Transverse colon (tissue), 4 donors: Measurements from ENCODE around the gene ZMIZ1. TPM values are rescaled to one million over a fixed set of nuclear protein-coding genes. Genes with fewer than 3 reads are reported as not detected.
A peak's percentile ranks its signal among the peaks of the same experiment; 100 is the strongest.

ENCODE experiments used
- DNase-seq: peaks from one replicate; pipeline ENCODE4 v3.0.0-alpha.2; 2019
- H3K27ac ChIP-seq, 4 donors: fragments of 200-600 bp; sonication (generic); 2 replicates each; pipeline ENCODE4 v1.5.1; 2016 to 2018; ENCODE audit warnings: inconsistent platforms in 4 of 4
- H3K27me3 ChIP-seq: fragments of 200-600 bp; sonication (generic); 2 replicates; pipeline ENCODE4 v1.5.1; 2017; ENCODE audit warnings: inconsistent platforms
- H3K36me3 ChIP-seq, 4 donors: fragments of 200-600 bp; sonication (generic); 2 replicates each; pipeline ENCODE4 v1.5.1; 2017 to 2019; ENCODE audit warnings: inconsistent platforms in 4 of 4
- H3K4me1 ChIP-seq, 4 donors: fragments of 200-600 bp; sonication (generic); 2 replicates each; pipeline ENCODE4 v1.5.1; 2017 to 2020; ENCODE audit warnings: inconsistent platforms in 4 of 4
- H3K4me3 ChIP-seq, 4 donors: fragments of 200-600 bp; sonication (generic); 1 replicate in 1 of 4; 2 replicates in 3 of 4; pipeline versions ENCODE4 v1.5.1 to v1.6.1; 2017 to 2019; ENCODE audit warnings: inconsistent platforms in 4 of 4
- H3K9me3 ChIP-seq, 2 donors: fragments of 200-600 bp; sonication (generic); 2 replicates each; pipeline ENCODE4 v1.5.1; 2017 to 2019; ENCODE audit warnings: inconsistent platforms in 2 of 2
- EP300 ChIP-seq: sonication (generic); formaldehyde crosslinking; IDR thresholded peaks from one replicate; pipeline ENCODE4 v1.6.1; 2017; ENCODE audit warnings: antibody characterized with exemption, low read depth
- POLR2A ChIP-seq: fragments of 450-650 bp; IDR thresholded peaks from one replicate; pipeline ENCODE4 v1.6.1; 2016; ENCODE audit warnings: antibody characterized with exemption, mild to moderate bottlenecking, moderate library complexity
- POLR2AphosphoS5 ChIP-seq, 3 donors: sonication (generic); formaldehyde crosslinking; IDR thresholded peaks; one replicate each; pipeline ENCODE4 v1.6.1; 2016; ENCODE audit warnings: antibody characterized with exemption in 3 of 3
- WGBS, 2 donors: methylation state at CpG; one replicate each; pipeline ENCODE4 v1.1.5; 2018; ENCODE audit warnings: low coverage in 1 of 2; 5-methylcytosine and 5-hydroxymethylcytosine counted together
- in situ Hi-C, 4 donors: fragments of 200-750 bp; cut with MboI; loops; one replicate each; pipeline versions ENCODE4 v1.15.0 to v1.15.1; 2017; ENCODE audit warnings: low sequenced_read_pairs in 3 of 4, low pct_ligation_motif_present in 1 of 4, low pct_unique_long_range_greater_than_20kb in 1 of 4
- intact Hi-C: fragments of 100-400 bp; cut with DNase I; formaldehyde crosslinking; loops from one replicate; pipeline ENCODE4 v1.15.1; 2023; ENCODE audit warnings: low total_unique reads
- total RNA-seq, 4 donors: library from RNA; depleted of rRNA; stranded (reverse); fragments of >200 nt; gene quantifications; one replicate each; pipeline ENCODE4 v1.1.0, GENCODE V29; 2016
- TF ChIP-seq, protein P1 (sequence below), 5 experiments: fragments of 200-600 bp in 3 of 5; fragments of 450-650 bp in 2 of 5; sonication (generic) in 3 of 5; IDR thresholded peaks; 1 replicate in 2 of 5; 2 replicates in 3 of 5; pipeline ENCODE4 v1.5.1; 2016 to 2017; ENCODE audit warnings: antibody characterized with exemption in 5 of 5, inconsistent platforms in 3 of 5, mild to moderate bottlenecking in 2 of 5, moderate library complexity in 1 of 5

Gene ZMIZ1
- total RNA-seq, 4 donors from 2014 or later = 32.0 to 108 (median 63.0) TPM

DNA sequence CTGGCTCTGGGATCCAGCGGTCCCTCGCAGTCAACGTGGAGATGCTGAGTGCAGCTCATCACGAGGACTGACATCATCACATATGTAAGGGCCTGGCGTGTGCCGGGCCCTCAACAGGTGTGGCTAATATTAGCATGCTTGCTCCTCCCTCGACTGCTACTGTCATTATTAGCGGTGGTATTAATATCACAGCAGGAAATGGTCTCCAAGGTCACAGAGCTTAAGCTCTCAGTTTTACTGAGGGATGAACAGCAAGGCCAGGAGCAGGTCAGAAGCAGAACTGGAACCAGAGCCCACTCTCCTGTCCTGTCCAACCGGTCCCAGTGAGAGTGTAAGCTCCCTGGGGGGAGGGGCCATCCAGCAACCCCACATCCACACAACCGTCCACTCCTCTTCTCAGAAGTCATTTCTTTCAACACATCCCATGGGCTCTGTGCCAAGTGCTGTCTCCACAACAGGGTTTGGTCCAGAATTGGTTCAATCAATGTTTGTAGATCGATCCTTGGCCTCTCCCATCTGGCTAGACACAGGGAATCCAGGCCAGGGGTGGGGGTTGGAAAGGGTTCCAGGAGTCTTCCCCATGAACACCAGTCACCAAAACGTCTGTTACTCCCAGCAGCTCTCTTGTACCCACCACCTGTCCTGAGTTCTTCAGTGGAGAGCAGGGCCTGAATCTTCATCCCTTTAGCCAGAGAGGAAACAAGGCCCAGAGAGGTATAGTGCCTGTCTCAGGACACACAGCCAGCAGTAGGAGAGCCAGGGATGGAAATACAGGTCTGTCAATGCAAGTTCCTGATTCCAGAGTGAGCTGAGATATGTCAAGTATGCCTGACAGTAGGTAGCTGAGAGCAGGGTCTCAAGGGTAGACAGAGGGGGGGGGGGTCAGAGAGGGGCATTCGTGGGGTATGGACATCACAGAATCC, 45.3 kb upstream of the ZMIZ1 start:
- TF ChIP-seq POLR2AphosphoS5 (IDR thresholded peaks at IDR 0.05) (no peak), POLR2A (no peak), EP300 (no peak)
- TF ChIP-seq, protein P1, sequence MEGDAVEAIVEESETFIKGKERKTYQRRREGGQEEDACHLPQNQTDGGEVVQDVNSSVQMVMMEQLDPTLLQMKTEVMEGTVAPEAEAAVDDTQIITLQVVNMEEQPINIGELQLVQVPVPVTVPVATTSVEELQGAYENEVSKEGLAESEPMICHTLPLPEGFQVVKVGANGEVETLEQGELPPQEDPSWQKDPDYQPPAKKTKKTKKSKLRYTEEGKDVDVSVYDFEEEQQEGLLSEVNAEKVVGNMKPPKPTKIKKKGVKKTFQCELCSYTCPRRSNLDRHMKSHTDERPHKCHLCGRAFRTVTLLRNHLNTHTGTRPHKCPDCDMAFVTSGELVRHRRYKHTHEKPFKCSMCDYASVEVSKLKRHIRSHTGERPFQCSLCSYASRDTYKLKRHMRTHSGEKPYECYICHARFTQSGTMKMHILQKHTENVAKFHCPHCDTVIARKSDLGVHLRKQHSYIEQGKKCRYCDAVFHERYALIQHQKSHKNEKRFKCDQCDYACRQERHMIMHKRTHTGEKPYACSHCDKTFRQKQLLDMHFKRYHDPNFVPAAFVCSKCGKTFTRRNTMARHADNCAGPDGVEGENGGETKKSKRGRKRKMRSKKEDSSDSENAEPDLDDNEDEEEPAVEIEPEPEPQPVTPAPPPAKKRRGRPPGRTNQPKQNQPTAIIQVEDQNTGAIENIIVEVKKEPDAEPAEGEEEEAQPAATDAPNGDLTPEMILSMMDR (IDR thresholded peaks at IDR 0.05) = no peak
- no peak overlapping the region for H3K27ac ChIP-seq
- H3K36me3 ChIP-seq = no peaks in the 10 kb centered on the region
- DNase-seq = no peak
- no peaks in the 10 kb centered on the region for H3K27me3 ChIP-seq
- in situ Hi-C loops = no loop called here
- no peaks in the 10 kb centered on the region for H3K9me3 ChIP-seq
- no peaks in the 10 kb centered on the region for H3K4me1 ChIP-seq
- intact Hi-C loops = no loop called here
- 73% methylated on average over 13 of the region's 13 CpGs; no CpG with 5 or more reads in 1 of the 2 donors for WGBS, 2 donors
- no peak overlapping the region for H3K4me3 ChIP-seq

GRCh38 chr10:79024296-79024695, 44.5 kb upstream of the ZMIZ1 start:
- in situ Hi-C loops = no loop called here
- Histone ChIP-seq H3K27ac (no peak overlapping the region), H3K4me1 (no peaks in the 10 kb centered on the region), H3K9me3 (no peaks in the 10 kb centered on the region), H3K4me3 (no peak overlapping the region), H3K27me3 (no peaks in the 10 kb centered on the region), H3K36me3 (no peaks in the 10 kb centered on the region)
- intact Hi-C loops = no loop called here
- TF ChIP-seq EP300 (no peak), POLR2AphosphoS5 (IDR thresholded peaks at IDR 0.05) (no peak), POLR2A (no peak)
- TF ChIP-seq, protein P1 (IDR thresholded peaks at IDR 0.05) = no peak
- WGBS, 2 donors = 94% methylated on average over 6 of the region's 6 CpGs; no CpG with 5 or more reads in 1 of the 2 donors
- DNase-seq = no peak

DNA sequence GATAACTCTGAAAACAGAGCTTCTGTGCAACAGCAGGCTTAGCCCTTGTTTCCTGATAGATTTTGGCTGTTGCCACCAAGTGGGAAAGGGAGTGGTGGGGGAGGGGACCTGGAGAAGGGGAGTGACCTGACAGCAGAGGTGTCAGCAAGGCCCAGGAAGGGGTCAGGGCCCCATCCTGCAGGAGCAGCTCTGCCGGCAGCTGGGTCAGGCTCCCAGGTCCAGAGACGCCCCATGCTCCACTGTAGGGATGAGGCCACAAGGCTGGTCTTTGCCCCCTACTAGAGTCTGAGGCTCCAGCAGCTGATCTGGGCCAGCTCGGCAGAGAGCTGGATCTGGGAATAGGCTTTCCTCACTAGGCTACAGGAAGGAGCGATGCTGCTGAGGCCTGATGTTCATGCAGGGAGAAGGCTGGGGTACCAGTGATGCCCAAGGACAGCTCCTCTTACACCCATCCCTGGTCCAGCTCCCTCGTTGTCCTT, 44.0 kb upstream of the ZMIZ1 start:
- in situ Hi-C loops (no loop called here), intact Hi-C loops (no loop called here)
- Histone ChIP-seq H3K4me1 (no peaks in the 10 kb centered on the region), H3K27ac (peak overlapping the region in 1 of 4 donors; percentile 37), H3K27me3 (no peaks in the 10 kb centered on the region), H3K9me3 (no peaks in the 10 kb centered on the region), H3K36me3 (no peaks in the 10 kb centered on the region), H3K4me3 (no peak overlapping the region)
- TF ChIP-seq POLR2AphosphoS5 (IDR thresholded peaks at IDR 0.05) (no peak), EP300 (no peak), POLR2A (no peak)
- TF ChIP-seq, protein P1 (IDR thresholded peaks at IDR 0.05) = no peak
- 83% methylated on average over 5 of the region's 5 CpGs; no CpG with 5 or more reads in 1 of the 2 donors for WGBS, 2 donors
- DNase-seq = no peak

- intact Hi-C loops = no loop called here
Observed at GRCh38 chr10:79025199-79025832, 43.5 kb upstream of the ZMIZ1 start.

More at GRCh38 chr10:79025199-79025832, 43.5 kb upstream of the ZMIZ1 start:
- no peak for DNase-seq
- H3K36me3 ChIP-seq = no peaks in the 10 kb centered on the region
- H3K4me3 ChIP-seq = no peak overlapping the region
- WGBS, 2 donors = 72% methylated on average over 22 of the region's 22 CpGs; no CpG with 5 or more reads in 1 of the 2 donors
- in situ Hi-C loops = no loop called here
- H3K27me3 ChIP-seq = no peaks in the 10 kb centered on the region
- peak overlapping the region in 1 of 4 donors; percentile 37 for H3K27ac ChIP-seq
- H3K9me3 ChIP-seq = no peaks in the 10 kb centered on the region
- H3K4me1 ChIP-seq = no peaks in the 10 kb centered on the region
- TF ChIP-seq POLR2AphosphoS5 (IDR thresholded peaks at IDR 0.05) (peak in 2 of 3 donors; percentile 16 to 31), POLR2A (no peak), EP300 (no peak)
- TF ChIP-seq, protein P1 (IDR thresholded peaks at IDR 0.05) = no peak
